GM12878 (cell line): ENCODE results near the gene CACTIN. TPM values are rescaled to one million over a fixed set of nuclear protein-coding genes. Genes with fewer than 3 reads are reported as not detected.

Source experiments
- ATAC-seq: fragments of 200-7000 bp; cut with Tn5 transposase; 3 replicates; pipeline ENCODE4 v1.9.1; 2020; ENCODE audit warnings: mild to moderate bottlenecking, moderate library complexity
- BruUV-seq: library from RNA; stranded (reverse); fragments of 400-500 nt; replicated peaks from 2 replicates; lab custom pipeline; 2021; lab: Mats Ljungman, UMichigan
- CTCF ChIA-PET: fragments of 300-600 bp; sonication (Branson Sonifier 250); formaldehyde crosslinking; extraction: SDS; loops from one replicate; lab custom pipeline; 2021; ENCODE audit warnings: inconsistent platforms; lab: Yijun Ruan, JAX
- POLR2A ChIA-PET: fragments of 350-600 bp; formaldehyde crosslinking; extraction: SDS; loops from one replicate; lab custom pipeline; 2021; ENCODE audit warnings: inconsistent platforms; lab: Charles Lee
- RAD21 ChIA-PET: fragments of 300-600 bp; sonication (Branson Sonifier 250); formaldehyde crosslinking; loops from one replicate; lab custom pipeline; 2023; ENCODE audit warnings: antibody characterized with exemption; ENCODE audit not compliant: unreplicated experiment; lab: Charles Lee
- SMC1A ChIA-PET: fragments of 300-600 bp; sonication (Branson Sonifier 250); formaldehyde crosslinking; loops from one replicate; lab custom pipeline; 2023; ENCODE audit not compliant: unreplicated experiment, uncharacterized antibody; lab: Charles Lee
- DNase-seq: peaks from one replicate; pipeline ENCODE4 v3.0.0-alpha.2; 2011; ENCODE audit warnings: low read depth, low spot score
- FAIRE-seq: peaks from 3 replicates; lab custom pipeline; 2011; peaks lifted over from hg19 to GRCh38; lab: Jason Lieb, UNC
- H2AFZ ChIP-seq: 2 replicates; pipeline ENCODE4 v1.6.0; 2011; ENCODE audit warnings: low read depth, low read length, control low read depth; ENCODE audit not compliant: control insufficient read depth
- H3K27ac ChIP-seq: 2 replicates; pipeline ENCODE4 v1.5.1; 2011; ENCODE audit warnings: control low read depth; ENCODE audit not compliant: control insufficient read depth, insufficient read depth
- H3K27me3 ChIP-seq, 2 experiments: replicated peaks in 1 of 2; 2 replicates each; pipeline versions ENCODE4 v1.6.0 to v1.6.1; 2011; ENCODE audit warnings: low read length in 1 of 2; ENCODE audit not compliant: control insufficient read depth in 2 of 2, insufficient read depth in 2 of 2
- H3K36me3 ChIP-seq, 2 experiments: 2 replicates each; pipeline ENCODE4 v1.5.1; 2011; ENCODE audit warnings: low read length in 1 of 2; ENCODE audit not compliant: control insufficient read depth in 2 of 2, insufficient read depth in 2 of 2
- H3K4me1 ChIP-seq: 2 replicates; pipeline ENCODE4 v1.6.1; 2011; ENCODE audit warnings: mild to moderate bottlenecking, low read length, moderate library complexity, mixed read lengths; ENCODE audit not compliant: control insufficient read depth, insufficient read depth
- H3K4me2 ChIP-seq: 2 replicates; pipeline ENCODE4 v1.6.0; 2011; ENCODE audit warnings: control low read depth; ENCODE audit not compliant: control insufficient read depth, insufficient read depth
- H3K4me3 ChIP-seq: fragments of 200-600 bp; sonication (generic); 2 replicates; pipeline ENCODE4 v1.5.1; 2016
- H3K79me2 ChIP-seq: 2 replicates; pipeline ENCODE4 v1.6.0; 2011; ENCODE audit warnings: low read length; ENCODE audit not compliant: control insufficient read depth, insufficient read depth
- H3K9ac ChIP-seq: 2 replicates; pipeline ENCODE4 v1.8.0; 2011; ENCODE audit warnings: low read length, control low read depth, mixed read lengths; ENCODE audit not compliant: control insufficient read depth, insufficient read depth
- H3K9me3 ChIP-seq: replicated peaks from 3 replicates; pipeline ENCODE4 v1.5.1; 2011; ENCODE audit warnings: mild to moderate bottlenecking, low read length; ENCODE audit not compliant: control insufficient read depth, insufficient read depth
- H4K20me1 ChIP-seq: 2 replicates; pipeline ENCODE4 v1.6.0; 2011; ENCODE audit not compliant: control insufficient read depth, insufficient read depth
- CHD2 ChIP-seq: IDR thresholded peaks from 2 replicates; pipeline ENCODE4 v1.6.1; 2011; ENCODE audit warnings: low read depth, low read length, improper control_type of control experiment, borderline replicate concordance
- HDGF ChIP-seq: fragments of 450-650 bp; IDR thresholded peaks from 2 replicates; pipeline ENCODE4 v1.6.1; 2016; ENCODE audit warnings: antibody characterized with exemption
- MLLT1 ChIP-seq: fragments of 450-650 bp; IDR thresholded peaks from 2 replicates; pipeline ENCODE4 v1.6.1; 2016; ENCODE audit warnings: mild to moderate bottlenecking
- MXI1 ChIP-seq: fragments of 150-350 bp; IDR thresholded peaks from 2 replicates; pipeline ENCODE4 v1.6.1; 2011; ENCODE audit warnings: low read depth, mild to moderate bottlenecking, inconsistent platforms, low read length, improper control_type of control experiment
- POLR2AphosphoS5 ChIP-seq: IDR thresholded peaks from 2 replicates; pipeline ENCODE4 v1.6.1; 2011; ENCODE audit warnings: mild to moderate bottlenecking, low read length, inconsistent platforms
- SP1 ChIP-seq: IDR thresholded peaks from one replicate; pipeline ENCODE4 v1.6.1; 2011; ENCODE audit warnings: low read depth, low read length
- SREBF2 ChIP-seq: IDR thresholded peaks from 2 replicates; pipeline ENCODE4 v1.6.1; 2012; ENCODE audit warnings: mild to moderate bottlenecking, low read length
- STAT1 ChIP-seq: fragments of 450-650 bp; conservative IDR thresholded peaks from 2 replicates; pipeline ENCODE4 v1.6.1; 2014; ENCODE audit warnings: antibody characterized with exemption, mild to moderate bottlenecking
- SUZ12 ChIP-seq: fragments of 200-600 bp; sonication (generic); IDR thresholded peaks from one replicate; pipeline ENCODE4 v1.6.1; 2018; ENCODE audit warnings: antibody characterized with exemption, mild to moderate bottlenecking; ENCODE audit not compliant: unreplicated experiment
- TCF3 ChIP-seq: IDR thresholded peaks from 2 replicates; pipeline ENCODE4 v1.6.1; 2012; ENCODE audit warnings: low read depth, mild to moderate bottlenecking, low read length, borderline replicate concordance; ENCODE audit not compliant: insufficient read depth
- YBX1 ChIP-seq: fragments of 450-650 bp; IDR thresholded peaks from 2 replicates; pipeline ENCODE4 v1.6.1; 2016; ENCODE audit warnings: antibody characterized with exemption
- ZNF592 ChIP-seq: fragments of 450-650 bp; IDR thresholded peaks from 2 replicates; pipeline ENCODE4 v1.6.1; 2017; ENCODE audit warnings: mild to moderate bottlenecking, moderate library complexity
- ZNF687 ChIP-seq: fragments of 450-650 bp; IDR thresholded peaks from 2 replicates; pipeline ENCODE4 v1.6.1; 2017; ENCODE audit warnings: mild to moderate bottlenecking, moderate library complexity
- WGBS: methylation state at CpG from one replicate; pipeline ENCODE4 v1.1.6; 2016; ENCODE audit warnings: low lambda C conversion rate; ENCODE audit not compliant: insufficient replicate concordance, insufficient coverage; ENCODE audit errors: missing lambda C conversion rate; 5-methylcytosine and 5-hydroxymethylcytosine counted together
- in situ Hi-C: fragments of 300-500 bp; cut with MboI; formaldehyde crosslinking; loops from 9 replicates; pipeline ENCODE4 v1.14.3; 2018; ENCODE audit warnings: mixed read lengths
- intact Hi-C: fragments of 100-400 bp; cut with micrococcal nuclease; formaldehyde crosslinking; loops from one replicate; pipeline ENCODE4 v1.14.2; 2022; ENCODE audit not compliant: unreplicated experiment
- polyA plus RNA-seq, 11 experiments: library from polyadenylated mRNA; depleted of rRNA in 4 of 11; unstranded in 6 of 11; stranded (reverse) in 5 of 11; fragments of >200 nt; fragmentation: Nextera tagmentation in 4 of 11; fragmentation: Illumina TruSeq in 1 of 11; extraction: Ambion mirVana in 4 of 11; extraction: Trizol in 1 of 11; gene quantifications; 1 replicate in 1 of 11; 2 replicates in 10 of 11; pipeline versions ENCODE4 v1.2.1 to v1.2.3, GENCODE V29; 2011 to 2016; ENCODE audit warnings: inconsistent platforms in 2 of 11, missing spikeins in 2 of 11, low read depth in 1 of 11
- total RNA-seq, 4 experiments: library from RNA; depleted of rRNA in 3 of 4; stranded (reverse); fragments of >200 nt in 3 of 4; fragmentation: Illumina TruSeq in 1 of 4; extraction: Trizol in 1 of 4; gene quantifications; 2 replicates each; pipeline versions ENCODE4 v1.2.1 to v1.2.3, GENCODE V29; 2013 to 2021

CACTIN gene
- total and polyA plus RNA-seq, 10 of the 15 experiments (the other 5 are each of a cell fraction or from before 2014, with no cell fraction given) = 0.40 to 31.4 (median 12.5) TPM

- ATAC-seq = no peak
- no peak overlapping the region for H3K27ac ChIP-seq
- ChIA-PET SMC1A (no interaction called here), POLR2A (no interaction called here), CTCF (interaction anchor here (1.2 kb wide), 1 partner anchor 31 kb away, joined by 3 read pairs; no protein-coding TSS in a partner anchor)
- no peak overlapping the region for H3K9ac ChIP-seq
- WGBS = 95% methylated on average over 34 of the region's 34 CpGs
- no TSS peak for BruUV-seq
- intact Hi-C loops = no loop called here
- no peak overlapping the region for H3K4me2 ChIP-seq
- in situ Hi-C loops = no loop called here
- H4K20me1 ChIP-seq = no peaks in the 10 kb centered on the region
- H3K4me1 ChIP-seq = peaks cover 8% of the 10 kb centered on the region
- no peaks in the 10 kb centered on the region for H3K9me3 ChIP-seq
- DNase-seq = no peak
- FAIRE-seq = no peak
- no peaks in the 10 kb centered on the region for H3K27me3 ChIP-seq
- H3K36me3 ChIP-seq = peaks cover 0 to 9% of the 10 kb centered on the region in 2 experiments; a peak in 3 of 4 replicates
- peaks cover 21% of the 10 kb centered on the region for H3K79me2 ChIP-seq
- H3K4me3 ChIP-seq = no peak overlapping the region
- no peak overlapping the region for H2AFZ ChIP-seq
- no peak for TF ChIP-seq ZNF687
- TF ChIP-seq ZNF592 = no peak
- no peak for TF ChIP-seq HDGF
- TF ChIP-seq POLR2AphosphoS5 = no peak
- no peak for TF ChIP-seq SUZ12
- TF ChIP-seq SP1 = no peak
- TF ChIP-seq YBX1 = no peak
- no peak for TF ChIP-seq CHD2
- no peak for TF ChIP-seq MXI1
- TF ChIP-seq SREBF2 = no peak
- TF ChIP-seq STAT1 = no peak
- TF ChIP-seq TCF3 = no peak
- TF ChIP-seq MLLT1 = no peak
- TF ChIP-seq, all 136 proteins: peak for 0
- RAD21 ChIA-PET = no interaction called here
Observed at GRCh38 chr19:3623716-3624115, 2.9 kb downstream of the CACTIN start.
